ENCODE measurements around the gene SH3GL2.

SH3GL2 gene

DNA sequence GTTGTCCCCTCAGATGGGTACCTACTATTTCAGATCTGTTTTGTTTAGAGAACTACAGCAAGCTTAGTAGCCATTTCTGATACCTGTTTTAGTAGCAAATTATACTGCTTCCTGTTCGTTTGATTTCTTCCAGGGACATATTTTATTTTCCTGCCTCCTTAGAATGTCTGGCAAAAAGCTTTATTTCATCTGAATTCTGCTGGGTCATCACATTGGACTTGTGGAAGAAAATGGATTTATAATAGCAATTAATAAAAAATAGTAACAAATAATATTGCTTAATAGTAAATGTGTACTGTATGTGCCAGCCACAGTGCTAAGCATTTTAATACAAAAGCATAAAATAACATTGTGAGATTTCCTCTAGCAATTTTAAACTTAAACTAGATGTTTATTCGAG, 79.4 kb downstream of the SH3GL2 start:
- H3K27ac Mint-ChIP-seq, result no peak overlapping the region

GRCh38 chr9:17660158-17660557, 81.3 kb downstream of the SH3GL2 start:
- Mint-ChIP-seq H3K36me3 (ENCODE audit: low read depth) (no peaks in the 10 kb centered on the region), H3K4me3 (no peak overlapping the region)
- ATAC-seq, result no peak

More for the DNA sequence above, 79.4 kb downstream of the SH3GL2 start:
- DNase-seq, result no peak
- Mint-ChIP-seq H3K4me1 (no peaks in the 10 kb centered on the region), H3K27me3 (no peaks in the 10 kb centered on the region), H3K4me3 (no peak overlapping the region), H3K9me3 (no peaks in the 10 kb centered on the region), H3K36me3 (ENCODE audit: low read depth) (no peaks in the 10 kb centered on the region)
- no peak for ATAC-seq

GRCh38 chr9:17665450-17665849, 86.6 kb downstream of the SH3GL2 start:
- Mint-ChIP-seq H3K4me3 (no peak overlapping the region), H3K9me3 (no peaks in the 10 kb centered on the region), H3K36me3 (ENCODE audit: low read depth) (no peaks in the 10 kb centered on the region), H3K4me1 (no peaks in the 10 kb centered on the region), H3K27ac (no peak overlapping the region), H3K27me3 (peaks cover 2% of the 10 kb centered on the region)
- no peak for ATAC-seq
- no peak for DNase-seq

More at GRCh38 chr9:17660158-17660557, 81.3 kb downstream of the SH3GL2 start:
- H3K9me3 Mint-ChIP-seq, result no peaks in the 10 kb centered on the region
- no peaks in the 10 kb centered on the region for H3K27me3 Mint-ChIP-seq
- H3K27ac Mint-ChIP-seq, result no peak overlapping the region
- DNase-seq, result no peak
- no peaks in the 10 kb centered on the region for H3K4me1 Mint-ChIP-seq

DNA sequence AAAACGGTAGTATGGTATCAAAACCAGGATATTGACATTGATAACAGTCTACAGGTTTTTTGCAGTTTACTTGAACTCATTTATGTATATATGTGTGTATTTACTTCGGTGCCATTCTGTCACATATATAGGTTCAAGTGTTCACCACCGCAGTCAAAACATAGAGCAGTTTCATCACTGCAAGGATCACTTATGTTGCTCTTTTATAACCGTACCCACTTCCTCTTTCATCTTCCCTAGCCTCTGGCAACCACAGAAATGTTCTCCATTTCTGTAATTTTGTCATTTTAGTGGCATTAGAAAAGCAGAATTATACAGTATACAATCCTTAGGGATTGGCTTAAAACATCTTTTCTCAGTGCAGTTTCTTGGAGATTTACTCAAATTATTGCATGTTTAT, 90.3 kb downstream of the SH3GL2 start:
- H3K36me3 Mint-ChIP-seq (ENCODE audit: low read depth), result no peaks in the 10 kb centered on the region
- peaks cover 2% of the 10 kb centered on the region for H3K27me3 Mint-ChIP-seq
- no peak overlapping the region for H3K27ac Mint-ChIP-seq
- no peaks in the 10 kb centered on the region for H3K9me3 Mint-ChIP-seq
- no peak for DNase-seq
- ATAC-seq, result no peak
- no peaks in the 10 kb centered on the region for H3K4me1 Mint-ChIP-seq
- no peak overlapping the region for H3K4me3 Mint-ChIP-seq

GRCh38 chr9:17682684-17683083, 103.8 kb downstream of the SH3GL2 start:
- ATAC-seq, result no peak
- no peaks in the 10 kb centered on the region for H3K4me1 Mint-ChIP-seq
- H3K27me3 Mint-ChIP-seq, result no peaks in the 10 kb centered on the region
- no peak overlapping the region for H3K4me3 Mint-ChIP-seq
- H3K27ac Mint-ChIP-seq, result no peak overlapping the region
- no peak for DNase-seq
- H3K36me3 Mint-ChIP-seq (ENCODE audit: low read depth), result no peaks in the 10 kb centered on the region
- H3K9me3 Mint-ChIP-seq, result peaks cover 18% of the 10 kb centered on the region

GRCh38 chr9:17688834-17689233, 110.0 kb downstream of the SH3GL2 start:
- DNase-seq, result no peak
- peaks cover 7% of the 10 kb centered on the region for H3K9me3 Mint-ChIP-seq
- no peaks in the 10 kb centered on the region for H3K27me3 Mint-ChIP-seq
- no peaks in the 10 kb centered on the region for H3K4me1 Mint-ChIP-seq
- no peak for ATAC-seq
- H3K27ac Mint-ChIP-seq, result no peak overlapping the region
- H3K36me3 Mint-ChIP-seq (ENCODE audit: low read depth), result no peaks in the 10 kb centered on the region
- no peak overlapping the region for H3K4me3 Mint-ChIP-seq

- Mint-ChIP-seq H3K4me3 (no peak overlapping the region), H3K9me3 (no peaks in the 10 kb centered on the region), H3K27me3 (no peaks in the 10 kb centered on the region), H3K36me3 (ENCODE audit: low read depth) (no peaks in the 10 kb centered on the region), H3K4me1 (no peaks in the 10 kb centered on the region), H3K27ac (no peak overlapping the region)
- ATAC-seq (no peak), DNase-seq (no peak)
Measured at GRCh38 chr9:17694336-17694735, 115.5 kb downstream of the SH3GL2 start.

DNA sequence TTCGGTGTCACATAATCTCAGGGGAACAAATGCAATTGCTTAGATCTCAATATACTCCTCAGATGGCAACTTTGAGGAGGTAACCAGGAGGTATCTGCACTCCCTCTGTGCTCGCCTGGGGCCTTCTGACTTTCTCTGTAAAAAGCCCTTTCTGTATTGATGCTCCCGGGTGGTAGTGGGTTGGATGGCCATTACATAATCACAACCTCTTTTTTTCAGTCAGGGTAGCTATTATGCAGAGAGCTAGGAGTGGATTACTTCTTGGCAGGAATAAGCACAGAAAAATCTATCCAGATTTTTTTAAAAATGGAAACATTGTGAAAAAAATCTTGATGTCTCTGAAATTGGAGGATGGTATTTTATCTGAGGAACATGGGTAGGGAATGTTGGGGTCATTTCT, 116.6 kb downstream of the SH3GL2 start:
- no peaks in the 10 kb centered on the region for H3K27me3 Mint-ChIP-seq
- H3K4me3 Mint-ChIP-seq, result no peak overlapping the region
- ATAC-seq, result no peak
- H3K9me3 Mint-ChIP-seq, result peaks cover 6% of the 10 kb centered on the region
- H3K4me1 Mint-ChIP-seq, result no peaks in the 10 kb centered on the region
- no peak overlapping the region for H3K27ac Mint-ChIP-seq
- no peak for DNase-seq
- no peaks in the 10 kb centered on the region for H3K36me3 Mint-ChIP-seq (ENCODE audit: low read depth)

DNA sequence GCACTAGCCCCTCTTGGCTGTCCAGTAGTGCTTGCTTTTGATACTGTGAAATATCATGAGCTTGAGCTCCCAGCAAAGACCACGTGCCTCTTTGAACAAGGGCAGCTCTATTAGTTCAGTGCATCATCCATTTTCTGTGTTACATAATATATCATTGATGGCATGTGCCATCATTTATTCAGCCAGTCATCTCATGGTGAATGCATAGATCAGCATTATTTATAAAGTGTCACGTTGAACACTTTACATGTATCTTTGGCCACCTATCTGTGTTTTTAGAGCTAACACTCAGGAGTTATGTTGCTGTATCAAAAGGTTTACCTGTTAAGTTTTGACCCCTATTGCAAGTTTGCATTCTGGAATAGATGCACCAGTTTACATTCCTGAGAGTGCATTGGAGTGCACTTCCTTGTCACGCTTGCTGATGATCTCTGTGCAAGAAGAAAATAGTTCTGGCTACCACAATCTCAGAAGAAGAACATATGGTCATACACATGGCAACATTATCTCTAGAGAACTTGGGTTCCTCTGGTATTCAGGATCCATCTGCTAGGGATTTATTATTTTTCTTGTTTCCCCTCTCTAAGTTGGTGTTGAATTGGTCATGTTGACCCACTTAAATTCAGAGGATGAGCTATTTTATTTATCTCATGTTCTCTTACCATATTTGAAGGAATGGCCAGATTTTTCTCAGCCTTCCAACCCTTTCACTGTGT, 120.9 kb downstream of the SH3GL2 start:
- H3K27ac Mint-ChIP-seq, result no peak overlapping the region
- no peaks in the 10 kb centered on the region for H3K4me1 Mint-ChIP-seq
- ATAC-seq (no peak), DNase-seq (no peak)
- no peaks in the 10 kb centered on the region for H3K27me3 Mint-ChIP-seq
- peaks cover 10% of the 10 kb centered on the region for H3K9me3 Mint-ChIP-seq
- no peak overlapping the region for H3K4me3 Mint-ChIP-seq
- H3K36me3 Mint-ChIP-seq (ENCODE audit: low read depth), result no peaks in the 10 kb centered on the region

DNA sequence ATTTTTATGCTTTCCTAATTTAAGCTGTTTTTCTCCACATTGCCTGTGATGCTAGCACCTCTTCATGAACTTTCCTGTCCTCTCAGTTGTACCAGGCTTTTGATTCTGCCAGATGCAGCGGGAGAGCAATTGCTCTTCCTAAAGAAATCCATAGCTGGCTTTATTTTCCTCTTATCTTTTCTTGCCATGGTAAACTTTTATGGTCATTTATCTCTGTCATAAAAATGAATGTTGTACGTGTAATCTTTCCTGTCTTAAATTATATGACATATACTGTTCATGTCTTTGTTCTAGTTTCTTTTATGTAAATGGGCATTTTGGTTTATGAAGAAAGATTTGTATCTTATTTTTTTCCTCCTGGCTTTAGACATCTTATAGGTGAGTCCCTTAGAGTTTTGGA, 127.5 kb downstream of the SH3GL2 start:
- no peak for ATAC-seq
- Mint-ChIP-seq H3K4me3 (no peak overlapping the region), H3K36me3 (ENCODE audit: low read depth) (no peaks in the 10 kb centered on the region), H3K27me3 (no peaks in the 10 kb centered on the region), H3K4me1 (no peaks in the 10 kb centered on the region), H3K9me3 (peaks cover 12% of the 10 kb centered on the region), H3K27ac (no peak overlapping the region)
- DNase-seq, result no peak

DNA sequence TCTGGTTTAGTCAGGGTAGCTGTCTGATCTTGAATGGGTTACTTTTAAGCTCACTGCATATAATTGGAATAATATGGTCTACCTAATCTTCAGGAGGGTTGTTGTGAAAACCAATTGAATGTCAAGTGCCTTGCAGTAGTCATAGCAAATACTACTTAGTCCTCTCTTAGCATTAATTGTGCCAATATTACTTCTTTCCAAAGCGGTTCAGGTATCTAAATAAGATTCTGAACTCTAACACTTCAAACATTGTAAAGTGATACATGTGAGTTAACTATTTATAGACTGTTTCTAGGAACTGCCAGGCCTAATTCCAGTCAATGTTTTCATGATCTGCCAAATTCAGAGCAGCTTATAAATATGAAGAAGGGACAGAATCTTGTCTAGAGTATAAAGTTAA, 140.2 kb downstream of the SH3GL2 start:
- Mint-ChIP-seq H3K4me1 (no peaks in the 10 kb centered on the region), H3K36me3 (ENCODE audit: low read depth) (no peaks in the 10 kb centered on the region), H3K27me3 (no peaks in the 10 kb centered on the region), H3K9me3 (peaks cover 9% of the 10 kb centered on the region), H3K27ac (no peak overlapping the region), H3K4me3 (no peak overlapping the region)
- DNase-seq (no peak), ATAC-seq (no peak)

DNA sequence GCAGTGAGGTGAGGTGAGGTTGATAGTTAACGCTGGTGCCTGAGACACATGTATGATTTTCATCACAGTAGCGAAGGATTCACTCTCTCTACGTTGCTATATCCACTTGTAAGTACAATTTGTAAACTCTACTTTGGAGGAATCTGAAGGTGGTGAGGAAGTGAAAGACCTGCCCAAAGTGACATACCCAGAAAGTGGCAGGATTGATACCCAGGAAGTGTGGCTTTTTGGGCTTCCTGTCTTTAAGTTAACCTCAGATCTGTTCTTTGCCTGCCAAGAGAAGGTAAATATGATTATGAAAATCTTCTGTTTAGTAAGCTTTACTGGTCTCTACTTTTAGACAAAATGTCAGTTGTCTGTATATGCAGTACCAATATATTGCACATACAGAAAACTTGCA, 143.1 kb downstream of the SH3GL2 start:
- no peak overlapping the region for H3K27ac Mint-ChIP-seq
- ATAC-seq, result no peak
- no peak for DNase-seq
- H3K9me3 Mint-ChIP-seq, result peaks cover 26% of the 10 kb centered on the region
- H3K36me3 Mint-ChIP-seq (ENCODE audit: low read depth), result no peaks in the 10 kb centered on the region
- H3K27me3 Mint-ChIP-seq, result no peaks in the 10 kb centered on the region
- H3K4me1 Mint-ChIP-seq, result no peaks in the 10 kb centered on the region
- no peak overlapping the region for H3K4me3 Mint-ChIP-seq

DNA sequence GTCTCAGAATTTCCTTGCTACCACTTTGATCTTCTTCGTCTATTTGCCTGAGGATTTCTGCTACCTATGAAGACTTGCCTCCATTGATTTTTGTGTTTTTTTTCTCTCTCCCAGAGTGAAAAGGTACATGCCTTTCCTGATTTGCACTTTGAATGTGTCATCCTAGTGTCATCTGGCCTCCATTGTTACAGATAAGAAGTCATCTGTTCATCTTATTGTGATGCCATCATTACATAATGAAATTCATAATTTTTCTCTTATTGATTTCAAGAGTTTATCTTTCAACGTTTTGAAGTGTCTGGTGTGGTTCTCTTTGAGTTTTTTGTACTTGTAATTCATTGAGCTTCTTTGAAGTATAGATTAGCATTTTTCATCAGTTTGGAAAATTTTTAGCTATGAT, 144.8 kb downstream of the SH3GL2 start:
- DNase-seq (no peak), ATAC-seq (no peak)
- peaks cover 26% of the 10 kb centered on the region for H3K9me3 Mint-ChIP-seq
- H3K27me3 Mint-ChIP-seq, result no peaks in the 10 kb centered on the region
- no peak overlapping the region for H3K4me3 Mint-ChIP-seq
- no peaks in the 10 kb centered on the region for H3K4me1 Mint-ChIP-seq
- no peaks in the 10 kb centered on the region for H3K36me3 Mint-ChIP-seq (ENCODE audit: low read depth)
- H3K27ac Mint-ChIP-seq, result no peak overlapping the region

DNA sequence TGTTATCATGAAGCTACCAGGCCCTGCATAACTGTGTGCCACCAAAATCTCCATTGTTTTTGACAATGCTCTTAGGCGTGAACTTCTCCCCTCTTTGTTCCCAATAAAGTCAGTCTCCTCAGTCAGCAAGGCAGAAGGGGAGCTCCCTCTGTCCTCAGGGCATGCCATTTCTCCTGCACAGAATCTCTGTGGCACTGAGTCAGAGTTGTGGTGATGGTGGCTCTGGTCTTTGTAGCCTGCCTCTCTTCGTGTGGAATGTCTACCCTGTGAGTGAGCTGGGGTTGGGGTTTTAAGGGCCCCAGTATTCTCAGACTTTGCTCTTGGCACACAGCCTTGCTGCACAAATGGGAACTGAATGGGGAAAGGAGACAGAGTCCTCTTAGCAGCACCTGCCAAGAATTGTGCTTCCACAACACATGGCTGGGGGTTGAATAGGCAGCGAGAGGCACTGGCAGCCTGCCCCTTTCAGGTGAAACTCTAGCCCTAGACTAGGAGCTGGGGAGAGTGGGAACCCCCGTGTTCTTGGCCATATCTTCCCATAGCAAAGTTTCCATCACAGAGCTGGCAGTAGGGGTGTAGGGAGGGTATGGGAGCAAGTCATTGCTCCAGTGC, 146.6 kb downstream of the SH3GL2 start:
- no peaks in the 10 kb centered on the region for H3K4me1 Mint-ChIP-seq
- H3K4me3 Mint-ChIP-seq, result no peak overlapping the region
- peaks cover 26% of the 10 kb centered on the region for H3K9me3 Mint-ChIP-seq
- H3K36me3 Mint-ChIP-seq (ENCODE audit: low read depth), result peaks cover 1% of the 10 kb centered on the region
- ATAC-seq (no peak), DNase-seq (no peak)
- no peaks in the 10 kb centered on the region for H3K27me3 Mint-ChIP-seq
- H3K27ac Mint-ChIP-seq, result no peak overlapping the region

GRCh38 chr9:17726298-17726697, 147.4 kb downstream of the SH3GL2 start:
- no peak for ATAC-seq
- Mint-ChIP-seq H3K4me1 (no peaks in the 10 kb centered on the region), H3K27ac (no peak overlapping the region), H3K4me3 (no peak overlapping the region), H3K9me3 (peaks cover 26% of the 10 kb centered on the region), H3K27me3 (no peaks in the 10 kb centered on the region), H3K36me3 (ENCODE audit: low read depth) (peaks cover 1% of the 10 kb centered on the region)
- DNase-seq, result no peak
